HG03457 (cell line): ENCODE results near the gene NXPH4.

ENCODE experiments used
- ATAC-seq: cut with Tn5 transposase; IDR thresholded peaks from one replicate; pipeline ENCODE4 v1.9.1; 2021; ENCODE audit warnings: moderate number of reproducible peaks; ENCODE audit not compliant: unreplicated experiment

Gene NXPH4

GRCh38 chr12:57229634-57230380 is 13.2 kb downstream of the NXPH4 start, which contains the start of gene SHMT2:
SHMT2 (plus strand) TSS chr12:57229711; CDS start chr12:57229779, 68 bp downstream.
- ATAC-seq: peak; percentile 42

GRCh38 chr12:57230381-57231155 is 14.0 kb downstream of the NXPH4 start:
- no peak for ATAC-seq

- no peak for ATAC-seq
Measured at GRCh38 chr12:57231276-57232021, 14.9 kb downstream of the NXPH4 start.

DNA sequence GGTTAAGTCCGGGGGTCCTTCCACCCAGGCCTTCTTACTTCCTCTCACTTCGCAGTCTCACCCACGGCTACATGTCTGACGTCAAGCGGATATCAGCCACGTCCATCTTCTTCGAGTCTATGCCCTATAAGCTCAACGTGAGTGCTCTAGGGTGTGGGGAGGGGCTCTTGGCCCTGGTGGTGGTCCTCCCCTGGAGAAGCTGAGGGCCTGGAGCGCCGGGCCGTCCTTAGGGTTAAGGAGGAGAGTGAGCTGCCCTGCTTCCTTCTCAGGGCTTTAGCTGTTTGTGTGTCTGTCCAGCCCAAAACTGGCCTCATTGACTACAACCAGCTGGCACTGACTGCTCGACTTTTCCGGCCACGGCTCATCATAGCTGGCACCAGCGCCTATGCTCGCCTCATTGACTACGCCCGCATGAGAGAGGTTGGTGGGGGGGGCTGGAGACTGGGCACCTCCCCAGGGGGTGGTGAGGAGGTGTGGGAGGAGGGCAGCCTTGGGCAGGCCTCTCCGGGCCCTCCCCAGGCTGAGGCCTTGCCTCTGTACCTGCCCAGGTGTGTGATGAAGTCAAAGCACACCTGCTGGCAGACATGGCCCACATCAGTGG is 15.7 kb downstream of the NXPH4 start:
- no peak for ATAC-seq

DNA sequence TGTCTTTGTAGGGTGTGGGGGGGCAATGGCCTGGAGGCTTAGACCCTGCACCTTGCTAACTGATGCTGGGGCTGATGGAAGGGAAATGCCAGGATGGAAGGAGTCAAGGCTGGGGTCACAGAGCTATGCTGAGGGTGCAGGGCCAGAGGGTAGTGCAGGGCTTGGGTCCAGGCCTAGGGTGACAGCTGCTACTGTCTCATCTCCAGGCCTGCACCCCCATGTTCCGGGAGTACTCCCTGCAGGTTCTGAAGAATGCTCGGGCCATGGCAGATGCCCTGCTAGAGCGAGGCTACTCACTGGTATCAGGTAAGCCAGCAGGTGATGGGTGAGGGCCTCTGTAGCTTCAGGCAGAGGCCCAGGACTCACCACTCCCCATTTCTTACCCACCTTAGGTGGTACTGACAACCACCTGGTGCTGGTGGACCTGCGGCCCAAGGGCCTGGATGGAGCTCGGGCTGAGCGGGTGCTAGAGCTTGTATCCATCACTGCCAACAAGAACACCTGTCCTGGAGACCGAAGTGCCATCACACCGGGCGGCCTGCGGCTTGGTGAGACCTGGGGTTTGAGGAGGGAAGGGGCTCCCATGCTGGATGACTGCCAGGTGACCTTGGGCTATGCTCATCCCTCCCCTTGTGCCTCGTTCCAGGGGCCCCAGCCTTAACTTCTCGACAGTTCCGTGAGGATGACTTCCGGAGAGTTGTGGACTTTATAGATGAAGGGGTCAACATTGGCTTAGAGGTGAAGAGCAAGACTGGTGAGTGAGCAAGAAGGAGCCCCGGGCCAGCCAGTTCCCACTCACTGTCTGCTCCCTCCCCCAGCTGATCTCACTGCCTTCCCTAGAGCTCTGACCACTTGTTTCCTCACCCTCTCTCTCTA is 17.0 kb downstream of the NXPH4 start:
- no peak for ATAC-seq

- ATAC-seq: no peak
Measured at GRCh38 chr12:57234233-57234570, 17.6 kb downstream of the NXPH4 start.

DNA sequence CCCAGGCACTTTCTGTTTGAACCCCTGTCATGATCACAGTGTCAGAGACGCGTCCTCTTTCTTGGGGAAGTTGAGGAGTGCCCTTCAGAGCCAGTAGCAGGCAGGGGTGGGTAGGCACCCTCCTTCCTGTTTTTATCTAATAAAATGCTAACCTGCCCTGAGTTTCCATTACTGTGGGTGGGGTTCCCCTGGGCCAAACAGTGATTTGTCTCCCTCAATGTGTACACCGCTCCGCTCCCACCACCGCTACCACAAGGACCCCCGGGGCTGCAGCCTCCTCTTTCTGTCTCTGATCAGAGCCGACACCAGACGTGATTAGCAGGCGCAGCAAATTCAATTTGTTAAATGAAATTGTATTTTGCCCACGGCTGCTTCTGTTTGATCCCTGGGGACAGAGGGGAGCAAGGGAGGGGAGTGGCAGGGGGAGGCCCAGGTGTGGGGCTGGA is 18.0 kb downstream of the NXPH4 start:
- ATAC-seq: no peak

DNA sequence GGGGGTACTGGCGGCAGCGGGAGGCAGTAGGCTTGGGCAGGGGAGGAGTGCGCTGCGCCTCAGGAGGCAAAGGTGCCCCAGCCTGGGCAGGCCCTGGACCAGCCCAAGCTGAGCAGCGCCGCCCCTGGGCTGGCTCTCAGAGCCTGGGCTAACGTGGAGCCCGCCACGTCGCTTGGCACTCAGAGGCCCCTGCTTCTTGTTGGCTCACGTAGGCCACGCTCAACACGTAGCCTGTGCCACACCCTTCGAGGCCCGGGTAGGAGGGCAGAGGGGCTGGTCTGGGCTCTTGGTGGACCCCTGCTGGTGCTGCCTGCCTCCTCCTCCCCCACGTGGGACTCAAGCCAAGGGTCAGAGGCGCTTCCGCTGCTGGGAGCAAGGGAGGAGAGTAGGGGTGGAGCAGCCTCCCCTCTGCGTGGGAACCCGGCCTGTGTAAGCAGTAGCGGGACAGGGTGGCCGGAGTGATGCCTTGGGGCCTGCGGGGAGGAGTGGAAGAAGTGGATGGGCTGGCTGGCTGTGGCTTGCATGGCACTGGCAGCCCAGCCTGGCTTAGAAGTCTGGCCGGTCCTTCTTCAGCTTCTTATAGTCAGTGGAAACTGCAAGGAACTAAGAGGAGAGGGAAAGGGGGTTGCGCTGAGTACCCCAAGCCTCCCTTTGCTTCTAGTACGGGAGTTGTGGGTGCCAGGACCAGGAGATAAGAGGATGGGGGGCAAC is 18.6 kb downstream of the NXPH4 start:
- ATAC-seq: no peak

- no peak for ATAC-seq
Measured at GRCh38 chr12:57235728-57236131, 19.1 kb downstream of the NXPH4 start.

DNA sequence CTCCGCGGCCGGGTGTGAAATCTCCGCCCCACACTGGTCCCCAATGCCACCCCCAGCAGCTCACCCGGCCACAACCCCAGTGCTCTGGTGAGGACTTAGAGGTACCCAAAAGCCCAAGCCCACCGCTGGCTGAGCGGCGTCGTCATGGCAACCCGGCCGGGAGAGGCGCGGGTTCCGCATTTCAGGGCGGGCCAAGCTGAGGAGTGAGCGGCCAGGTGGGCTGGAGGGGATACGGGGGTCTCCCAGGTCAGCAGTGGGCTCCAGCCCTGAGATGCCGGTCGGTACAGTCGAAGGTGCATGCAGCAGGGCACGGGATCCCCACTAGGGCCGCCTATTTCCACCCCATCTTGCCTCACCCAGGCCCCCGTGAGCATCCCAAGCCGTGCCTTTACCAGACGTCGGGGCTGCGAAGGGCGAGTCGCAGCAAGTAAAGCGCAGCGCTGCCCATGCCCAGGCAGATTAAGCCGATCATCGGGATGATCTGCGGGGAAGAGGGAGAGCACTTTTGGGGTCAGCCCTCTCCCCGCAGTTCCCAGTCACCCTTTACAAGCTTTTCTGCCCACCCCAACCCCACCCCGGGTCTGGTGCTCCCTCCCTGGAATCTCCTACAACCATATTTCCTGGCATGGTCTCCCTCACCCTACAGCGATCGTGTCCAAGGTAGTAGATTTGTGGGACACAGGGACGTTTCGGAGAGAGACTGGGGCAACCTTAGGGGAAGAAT is 19.8 kb downstream of the NXPH4 start:
- ATAC-seq: no peak

GRCh38 chr12:57236925-57237595 is 20.5 kb downstream of the NXPH4 start:
- no peak for ATAC-seq

GRCh38 chr12:57237596-57237931 is 21.0 kb downstream of the NXPH4 start:
- no peak for ATAC-seq

- no peak for ATAC-seq
Measured at GRCh38 chr12:57237932-57238853, 21.6 kb downstream of the NXPH4 start.

GRCh38 chr12:57238854-57239554 is 22.4 kb downstream of the NXPH4 start:
- peak; percentile 53 for ATAC-seq

GRCh38 chr12:57239587-57240065 is 23.0 kb downstream of the NXPH4 start:
- no peak for ATAC-seq

DNA sequence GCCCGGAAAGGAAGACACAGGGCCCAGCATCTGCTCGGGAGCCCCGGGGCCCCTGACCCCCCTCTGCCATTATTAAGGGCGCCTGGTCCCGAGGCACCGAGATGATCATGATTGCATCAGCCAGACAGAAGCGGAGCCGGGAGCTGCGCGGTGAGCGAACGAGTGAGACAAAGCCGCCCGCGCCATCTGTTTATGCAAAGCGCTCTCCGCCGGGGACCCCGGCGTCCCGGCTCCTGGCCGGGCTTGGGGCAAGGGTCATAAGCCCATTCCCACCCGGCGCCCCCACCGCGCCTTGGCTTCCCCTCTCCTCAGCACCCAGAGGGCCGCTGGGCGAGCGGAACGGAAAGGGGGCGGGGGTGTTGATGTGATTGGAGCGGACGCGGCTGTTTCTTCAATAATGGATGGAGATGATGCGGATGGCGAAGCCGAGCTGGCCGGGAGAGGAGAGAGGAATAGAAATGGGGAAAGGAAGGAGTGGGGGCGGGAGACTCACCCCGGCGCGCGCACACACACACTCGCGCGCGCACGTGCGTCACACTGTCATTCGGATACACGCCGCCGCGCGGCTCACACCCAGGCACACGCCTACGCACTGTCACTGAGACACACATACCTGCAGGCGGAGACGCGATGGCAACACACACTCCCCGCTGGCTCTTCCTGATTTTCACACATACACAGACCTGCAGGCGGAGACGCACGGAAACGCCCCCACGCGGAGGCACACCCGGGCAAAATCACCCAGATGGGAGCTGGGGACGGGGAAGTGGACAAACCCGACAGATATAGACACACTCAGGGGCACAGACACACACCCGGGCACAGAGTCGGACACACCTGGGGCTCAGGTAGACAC is 23.7 kb downstream of the NXPH4 start:
- ATAC-seq: no peak
